H1 (cell line): Measurements from ENCODE around the gene CAMK2A. TPM values are rescaled to one million over a fixed set of nuclear protein-coding genes. Genes with fewer than 3 reads are reported as not detected.

Source experiments
- CTCF ChIA-PET: fragments of 300-600 bp; sonication (Branson Sonifier 250); formaldehyde crosslinking; loops from one replicate; lab custom pipeline; 2021; ENCODE audit not compliant: partially characterized antibody; lab: Charles Lee
- POLR2A ChIA-PET: fragments of 300-600 bp; sonication (Branson Sonifier 250); formaldehyde crosslinking; loops from one replicate; lab custom pipeline; 2021; ENCODE audit warnings: inconsistent platforms; ENCODE audit not compliant: partially characterized antibody; lab: Charles Lee
- DNase-seq, 2 experiments: peaks; one replicate each; pipeline versions ENCODE4 v3.0.0 to v3.0.0-alpha.2; 2010 to 2022; ENCODE audit warnings: low spot score in 2 of 2, low read depth in 1 of 2, mixed read lengths in 1 of 2
- FAIRE-seq: peaks from 2 replicates; lab custom pipeline; 2011; peaks lifted over from hg19 to GRCh38; lab: Jason Lieb, UNC
- H2AFZ ChIP-seq: 2 replicates; pipeline ENCODE4 v1.8.1; 2012; ENCODE audit warnings: low read length, inconsistent platforms
- H2AK5ac ChIP-seq: 2 replicates; pipeline ENCODE4 v1.6.1; 2013; ENCODE audit warnings: low read depth, low read length
- H2BK120ac ChIP-seq: replicated peaks from 2 replicates; pipeline ENCODE3; 2013; ENCODE audit warnings: low read depth, low read length, inconsistent platforms
- H2BK12ac ChIP-seq: 2 replicates; pipeline ENCODE4 v1.6.1; 2013; ENCODE audit warnings: low read depth, low read length
- H2BK15ac ChIP-seq: 2 replicates; pipeline ENCODE4 v1.6.1; 2013; ENCODE audit warnings: low read length
- H2BK20ac ChIP-seq: 2 replicates; pipeline ENCODE4 v1.6.1; 2013; ENCODE audit warnings: low read length
- H2BK5ac ChIP-seq: 2 replicates; pipeline ENCODE4 v1.6.1; 2013; ENCODE audit warnings: low read depth, low read length
- H3K14ac ChIP-seq: 2 replicates; pipeline ENCODE4 v1.6.1; 2013; ENCODE audit warnings: inconsistent platforms; ENCODE audit not compliant: insufficient read length
- H3K18ac ChIP-seq: 2 replicates; pipeline ENCODE4 v1.6.1; 2013; ENCODE audit warnings: low read length; ENCODE audit errors: extremely low read depth
- H3K23ac ChIP-seq: 2 replicates; pipeline ENCODE4 v1.6.1; 2013; ENCODE audit warnings: inconsistent platforms; ENCODE audit not compliant: insufficient read length
- H3K23me2 ChIP-seq: 2 replicates; pipeline ENCODE4 v1.6.1; 2013; ENCODE audit warnings: low read depth, low read length
- H3K27ac ChIP-seq: 2 replicates; pipeline ENCODE4 v1.6.1; 2011; ENCODE audit warnings: low read depth, low read length, inconsistent platforms
- H3K27me3 ChIP-seq, 4 experiments: replicated peaks in 1 of 4; 1 replicate in 1 of 4; 2 replicates in 3 of 4; pipeline versions ENCODE4 v1.6.1 to v1.8.1; 2011 to 2013; ENCODE audit warnings: low read length in 3 of 4, mild to moderate bottlenecking in 3 of 4, inconsistent platforms in 2 of 4, mixed read lengths in 2 of 4, moderate library complexity in 1 of 4; ENCODE audit not compliant: control insufficient read depth in 3 of 4, insufficient read depth in 3 of 4; ENCODE audit errors: extremely low read depth in 1 of 4
- H3K36me3 ChIP-seq, 4 experiments: 2 replicates each; pipeline versions ENCODE4 v1.6.1 to v1.8.1; 2011 to 2013; ENCODE audit warnings: mild to moderate bottlenecking in 4 of 4, low read length in 3 of 4, moderate library complexity in 2 of 4, control low read depth in 1 of 4, inconsistent platforms in 1 of 4; ENCODE audit not compliant: insufficient read depth in 4 of 4, control insufficient read depth in 2 of 4
- H3K4ac ChIP-seq: replicated peaks from 2 replicates; pipeline ENCODE3; 2013; ENCODE audit warnings: low read length, low read depth, mixed read lengths, inconsistent platforms; ENCODE audit not compliant: insufficient read length
- H3K4me1 ChIP-seq, 4 experiments: replicated peaks in 1 of 4; 1 replicate in 1 of 4; 2 replicates in 3 of 4; pipeline versions ENCODE4 v1.6.1 to v1.8.1; 2011 to 2013; ENCODE audit warnings: low read length in 3 of 4, inconsistent platforms in 2 of 4, mixed read lengths in 1 of 4; ENCODE audit not compliant: insufficient read depth in 4 of 4, control insufficient read depth in 3 of 4
- H3K4me2 ChIP-seq, 2 experiments: 2 replicates each; pipeline versions ENCODE4 v1.6.1 to v1.8.1; 2011 to 2013; ENCODE audit warnings: low read depth in 2 of 2, low read length in 2 of 2, control low read depth in 1 of 2, inconsistent platforms in 1 of 2, mild to moderate bottlenecking in 1 of 2; ENCODE audit not compliant: insufficient read depth in 1 of 2
- H3K4me3 ChIP-seq, 4 experiments: fragments of 200-600, 300-600 bp in 1 of 4; sonication (generic), shearing (Covaris generic), sonication (Bioruptor Twin) in 1 of 4; 2 replicates each; pipeline versions ENCODE4 v1.5.1 to v1.8.1; 2011 to 2016; ENCODE audit warnings: low read length in 4 of 4, low read depth in 3 of 4, control low read depth in 2 of 4, inconsistent platforms in 2 of 4, mild to moderate bottlenecking in 2 of 4, mixed read lengths in 1 of 4, moderate library complexity in 1 of 4; ENCODE audit not compliant: insufficient read depth in 2 of 4; ENCODE audit errors: extremely low read depth in 1 of 4
- H3K56ac ChIP-seq: replicated peaks from 2 replicates; pipeline ENCODE3; 2013; ENCODE audit warnings: low read depth, mild to moderate bottlenecking, mixed read lengths, low read length, inconsistent platforms; ENCODE audit not compliant: insufficient read length
- H3K79me1 ChIP-seq: 2 replicates; pipeline ENCODE4 v1.6.1; 2013; ENCODE audit warnings: low read depth, low read length, control low read depth
- H3K79me2 ChIP-seq, 2 experiments: 2 replicates each; pipeline versions ENCODE4 v1.6.1 to v1.8.1; 2012 to 2013; ENCODE audit warnings: low read length in 2 of 2, mild to moderate bottlenecking in 2 of 2, inconsistent platforms in 1 of 2; ENCODE audit not compliant: insufficient read depth in 2 of 2, control insufficient read depth in 1 of 2
- H3K9ac ChIP-seq, 4 experiments: replicated peaks in 1 of 4; 1 replicate in 1 of 4; 2 replicates in 3 of 4; pipeline versions ENCODE4 v1.6.1 to v1.8.1; 2011 to 2013; ENCODE audit warnings: low read depth in 3 of 4, low read length in 3 of 4, control low read depth in 2 of 4, mild to moderate bottlenecking in 2 of 4, moderate library complexity in 2 of 4, inconsistent platforms in 1 of 4; ENCODE audit errors: extremely low read depth in 1 of 4
- H3K9me3 ChIP-seq, 2 experiments: 2 replicates each; pipeline versions ENCODE4 v1.6.1 to v1.8.1; 2012 to 2013; ENCODE audit warnings: mild to moderate bottlenecking in 2 of 2, moderate library complexity in 2 of 2, control low read depth in 1 of 2, inconsistent platforms in 1 of 2, low read depth in 1 of 2, low read length in 1 of 2, mixed read lengths in 1 of 2; ENCODE audit not compliant: insufficient read depth in 2 of 2
- H4K20me1 ChIP-seq, 2 experiments: replicated peaks in 1 of 2; 2 replicates each; pipeline versions ENCODE3 to v1.8.1; 2011 to 2013; ENCODE audit warnings: inconsistent platforms in 2 of 2, low read length in 2 of 2, mild to moderate bottlenecking in 1 of 2; ENCODE audit not compliant: insufficient read depth in 2 of 2, control insufficient read depth in 1 of 2
- H4K5ac ChIP-seq: 2 replicates; pipeline ENCODE4 v1.6.1; 2013; ENCODE audit warnings: low read length, low read depth, mixed read lengths, inconsistent platforms; ENCODE audit not compliant: insufficient read length
- H4K8ac ChIP-seq: 2 replicates; pipeline ENCODE4 v1.8.0; 2013; ENCODE audit warnings: mild to moderate bottlenecking, moderate library complexity, low read length, inconsistent platforms; ENCODE audit not compliant: insufficient read depth; ENCODE audit errors: extremely low read depth
- H4K91ac ChIP-seq: replicated peaks from 2 replicates; pipeline ENCODE3; 2013; ENCODE audit warnings: low read length, mixed read lengths, inconsistent platforms; ENCODE audit not compliant: insufficient read length
- ATF2 ChIP-seq: IDR thresholded peaks from 2 replicates; pipeline ENCODE4 v1.6.1; 2012; ENCODE audit warnings: low read length, inconsistent platforms
- CHD1 ChIP-seq: IDR thresholded peaks from 2 replicates; pipeline ENCODE4 v1.6.1; 2012; ENCODE audit warnings: low read depth, low read length, improper control_type of control experiment
- SIX5 ChIP-seq: IDR thresholded peaks from 2 replicates; pipeline ENCODE4 v1.6.1; 2011; ENCODE audit warnings: mild to moderate bottlenecking, low read depth, low read length
- WGBS, 2 experiments: shearing (Covaris generic) in 1 of 2; methylation state at CpG; one replicate each; pipeline versions ENCODE4 v1.1.6 to v1.1.7; 2013 to 2015; ENCODE audit warnings: low lambda C conversion rate in 2 of 2, mixed read lengths in 2 of 2, inconsistent platforms in 1 of 2, low coverage in 1 of 2, missing lambda C conversion rate in 1 of 2; ENCODE audit not compliant: insufficient replicate concordance in 2 of 2, insufficient coverage in 1 of 2, insufficient read length in 1 of 2; ENCODE audit errors: extremely low coverage in 1 of 2, missing lambda C conversion rate in 1 of 2; 5-methylcytosine and 5-hydroxymethylcytosine counted together
- polyA plus RNA-seq, 7 experiments: library from polyadenylated mRNA; depleted of rRNA in 3 of 7; stranded (reverse) in 5 of 7; unstranded in 2 of 7; fragments of >200 nt in 5 of 7; fragments of 200-250 nt in 2 of 7; gene quantifications; 1 replicate in 5 of 7; 2 replicates in 1 of 7; 4 replicates in 1 of 7; pipeline versions ENCODE4 v1.2.1 to v1.2.3, GENCODE V29; 2011 to 2013; ENCODE audit warnings: missing spikeins in 2 of 7, mixed read lengths in 2 of 7
- total RNA-seq: library from RNA; stranded (reverse); fragmentation: NEBNext Ultra II Directional; extraction: Animal tissue kit (Norgen Biotek cat#: 25700); gene quantifications from 2 replicates; pipeline ENCODE4 v1.2.1, GENCODE V29; 2021

The CAMK2A gene
- total and polyA plus RNA-seq, 2 of the 8 experiments (the other 6 are each of a cell fraction or from before 2014, with no cell fraction given), result 0.20 to 0.28 TPM

GRCh38 chr5:150271923-150272322, 17.6 kb downstream of the CAMK2A start:
- Histone ChIP-seq H4K8ac (no peak overlapping the region), H3K23ac (no peak overlapping the region), H3K14ac (no peak overlapping the region), H4K5ac (no peak overlapping the region), H3K4me3 (no peak overlapping the region), H3K36me3 (no peaks in the 10 kb centered on the region), H3K23me2 (0 out of 2 replicates have a peak, but pooled peaks cover 2% of the 10 kb centered on the region), H3K4me1 (peaks cover 0 to 12% (median under 1%) of the 10 kb centered on the region in 4 experiments; a peak in 3 of 7 replicates), H4K20me1 (no peaks in the 10 kb centered on the region), H3K79me2 (no peaks in the 10 kb centered on the region), H2AFZ (no peak overlapping the region), H4K91ac (no peak overlapping the region), H3K56ac (no peak overlapping the region), H3K79me1 (no peaks in the 10 kb centered on the region), H2BK15ac (no peak overlapping the region), H3K9me3 (no peaks in the 10 kb centered on the region), H2AK5ac (no peak overlapping the region), H3K27ac (no peak overlapping the region), H2BK5ac (no peak overlapping the region), H3K18ac (no peak overlapping the region), H2BK120ac (no peak overlapping the region), H3K4me2 (no peak overlapping the region), H3K9ac (no peak overlapping the region), H3K4ac (no peak overlapping the region), H2BK12ac (no peak overlapping the region), H2BK20ac (no peak overlapping the region), H3K27me3 (no peaks in the 10 kb centered on the region; a peak in 1 of 7 replicates)
- FAIRE-seq, result no peak
- DNase-seq, result no peak
- TF ChIP-seq ATF2 (no peak), SIX5 (no peak), CHD1 (no peak)
- POLR2A ChIA-PET, result interaction anchor here (1.5 to 2.2 kb wide), 2 partner anchors 32 to 78 kb away, joined by 3 to 7 read pairs; no protein-coding TSS in a partner anchor
- 89% methylated on average over 5 of the region's 5 CpGs; no CpG with 5 or more reads in 1 of the 2 experiments for WGBS, 2 experiments
- CTCF ChIA-PET, result interaction anchor here (0.7 to 2.9 kb wide), 13 partner anchors 10 to 209 kb away, joined by 3 to 16 read pairs (median 4); no protein-coding TSS in a partner anchor
